Stimulated activated CD8-positive, alpha-beta memory T cell treated with anti-CD3 and anti-CD28 coated beads, Interleukin-2, amount 100 ng/mL, for 48 hours (primary cell): ENCODE data around the gene PRSS23.
"Not testable (repeated sequence)": the region's sequence is repeated elsewhere in the genome, so short reads cannot be mapped to it uniquely, and the experiment has no call there.

Experiments
- DNase-seq, 2 donors: peaks; one replicate each; pipeline ENCODE4 v3.0.0-alpha.2; 2020; ENCODE audit warnings: low read depth in 2 of 2

Gene PRSS23

GRCh38 chr11:86800076-86800959 is at the start of gene PRSS23:
PRSS23 (plus strand) TSS chr11:86800542; CDS start chr11:86807644, 7,102 bp downstream.
- peak in 1 of 2 donors; percentile 43 for DNase-seq

- DNase-seq, result no peak
These were observed 46.9 kb upstream of the PRSS23 start for GRCh38 chr11:86753459-86753858.

- DNase-seq, result no peak
These were observed 45.2 kb upstream of the PRSS23 start for GRCh38 chr11:86755146-86755545.

- no peak for DNase-seq
These were observed 42.2 kb upstream of the PRSS23 start for GRCh38 chr11:86758171-86758570.

- DNase-seq, result no peak
These were observed 39.8 kb upstream of the PRSS23 start for GRCh38 chr11:86760577-86760976.

GRCh38 chr11:86761978-86762377 is 38.4 kb upstream of the PRSS23 start:
- DNase-seq, result no peak

GRCh38 chr11:86765203-86765602 is 35.1 kb upstream of the PRSS23 start:
- DNase-seq, result no peak

GRCh38 chr11:86765878-86766277 is 34.5 kb upstream of the PRSS23 start:
- no peak for DNase-seq

GRCh38 chr11:86769219-86769618 is 31.1 kb upstream of the PRSS23 start:
- no peak for DNase-seq

- not testable (repeated sequence) for DNase-seq
These were observed 29.8 kb upstream of the PRSS23 start for GRCh38 chr11:86770473-86771027.

- DNase-seq, result no peak
These were observed 27.3 kb upstream of the PRSS23 start for GRCh38 chr11:86772999-86773398.

- no peak for DNase-seq
These were observed 26.7 kb upstream of the PRSS23 start for GRCh38 chr11:86773513-86774252.

GRCh38 chr11:86774417-86774816 is 25.9 kb upstream of the PRSS23 start:
- no peak for DNase-seq

GRCh38 chr11:86775361-86775760 is 25.0 kb upstream of the PRSS23 start:
- DNase-seq, result no peak

- no peak for DNase-seq
These were observed 18.8 kb upstream of the PRSS23 start for GRCh38 chr11:86781546-86781945.

- DNase-seq, result no peak
These were observed 17.6 kb upstream of the PRSS23 start for GRCh38 chr11:86782742-86783141.

GRCh38 chr11:86783661-86784060 is 16.7 kb upstream of the PRSS23 start:
- no peak for DNase-seq

GRCh38 chr11:86784241-86784681 is 16.1 kb upstream of the PRSS23 start:
- no peak for DNase-seq

GRCh38 chr11:86785576-86785975 is 14.8 kb upstream of the PRSS23 start:
- DNase-seq, result no peak

- DNase-seq, result no peak
These were observed 13.3 kb upstream of the PRSS23 start for GRCh38 chr11:86787018-86787536.

- no peak for DNase-seq
These were observed 12.7 kb upstream of the PRSS23 start for GRCh38 chr11:86787656-86788055.

- no peak for DNase-seq
These were observed 10.1 kb upstream of the PRSS23 start for GRCh38 chr11:86790195-86790725.
